Lower leg skin (tissue), 4 donors: ENCODE results near the gene HOXD10. TPM values are rescaled to one million over a fixed set of nuclear protein-coding genes. Genes with fewer than 3 reads are reported as not detected.

Experiments
- DNase-seq, 2 donors: peaks; one replicate each; pipeline ENCODE4 v3.0.0-alpha.2; 2019; ENCODE audit warnings: low spot score in 2 of 2
- H3K4me3 ChIP-seq: fragments of 200-600 bp; sonication (generic); 2 replicates; pipeline ENCODE4 v1.5.1; 2017; ENCODE audit warnings: mild to moderate bottlenecking, low read depth; ENCODE audit not compliant: poor library complexity, severe bottlenecking
- POLR2A ChIP-seq, 2 donors: fragments of 450-650 bp; IDR thresholded peaks; one replicate each; pipeline ENCODE4 v1.6.1; 2016 to 2017; ENCODE audit warnings: antibody characterized with exemption in 2 of 2, mild to moderate bottlenecking in 1 of 2, moderate library complexity in 1 of 2
- WGBS, 2 donors: methylation state at CpG; one replicate each; pipeline ENCODE4 v1.1.5; 2018; 5-methylcytosine and 5-hydroxymethylcytosine counted together
- intact Hi-C: fragments of 100-400 bp; cut with DNase I; formaldehyde crosslinking; loops from one replicate; pipeline ENCODE4 v1.15.0; 2023; ENCODE audit warnings: low total_unique reads
- total RNA-seq, 4 donors: library from RNA; depleted of rRNA; stranded (reverse); fragments of >200 nt; gene quantifications; one replicate each; pipeline ENCODE4 v1.1.0, GENCODE V29; 2016
- TF ChIP-seq, protein P1 (sequence below), 3 donors: fragments of 450-650 bp; IDR thresholded peaks; one replicate each; pipeline ENCODE4 v1.5.1; 2016; ENCODE audit warnings: antibody characterized with exemption in 3 of 3, mild to moderate bottlenecking in 3 of 3, moderate library complexity in 2 of 3

Gene HOXD10
- total RNA-seq, 4 donors from 2014 or later: 0.29 to 3.1 (median 1.4) TPM; not detected in 1

DNA sequence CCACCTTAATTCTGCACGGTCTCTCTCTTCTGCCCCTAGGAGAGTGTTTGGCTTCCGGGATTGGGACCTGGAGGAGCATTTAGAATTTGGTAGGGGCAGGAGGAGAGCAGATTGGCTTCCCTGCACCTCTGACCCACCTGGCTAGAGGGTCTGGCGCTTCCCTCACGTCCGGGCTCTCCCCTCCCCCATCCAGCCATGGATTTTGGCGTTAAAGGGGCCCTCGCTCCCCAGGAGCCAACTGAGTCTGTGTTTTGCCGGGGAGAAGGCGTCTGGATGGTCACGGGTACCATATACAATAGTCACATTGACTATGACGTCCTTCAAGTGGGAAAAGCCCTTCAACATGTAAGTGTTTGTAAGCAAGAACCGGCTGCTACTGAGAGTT lies 47.1 kb downstream of the HOXD10 start:
- WGBS, 2 donors: 39 to 42% methylated on average over 12 of the region's 12 CpGs
- DNase-seq: no peak
- H3K4me3 ChIP-seq: no peak overlapping the region
- no peak for TF ChIP-seq POLR2A (IDR thresholded peaks at IDR 0.05)
- TF ChIP-seq, protein P1, sequence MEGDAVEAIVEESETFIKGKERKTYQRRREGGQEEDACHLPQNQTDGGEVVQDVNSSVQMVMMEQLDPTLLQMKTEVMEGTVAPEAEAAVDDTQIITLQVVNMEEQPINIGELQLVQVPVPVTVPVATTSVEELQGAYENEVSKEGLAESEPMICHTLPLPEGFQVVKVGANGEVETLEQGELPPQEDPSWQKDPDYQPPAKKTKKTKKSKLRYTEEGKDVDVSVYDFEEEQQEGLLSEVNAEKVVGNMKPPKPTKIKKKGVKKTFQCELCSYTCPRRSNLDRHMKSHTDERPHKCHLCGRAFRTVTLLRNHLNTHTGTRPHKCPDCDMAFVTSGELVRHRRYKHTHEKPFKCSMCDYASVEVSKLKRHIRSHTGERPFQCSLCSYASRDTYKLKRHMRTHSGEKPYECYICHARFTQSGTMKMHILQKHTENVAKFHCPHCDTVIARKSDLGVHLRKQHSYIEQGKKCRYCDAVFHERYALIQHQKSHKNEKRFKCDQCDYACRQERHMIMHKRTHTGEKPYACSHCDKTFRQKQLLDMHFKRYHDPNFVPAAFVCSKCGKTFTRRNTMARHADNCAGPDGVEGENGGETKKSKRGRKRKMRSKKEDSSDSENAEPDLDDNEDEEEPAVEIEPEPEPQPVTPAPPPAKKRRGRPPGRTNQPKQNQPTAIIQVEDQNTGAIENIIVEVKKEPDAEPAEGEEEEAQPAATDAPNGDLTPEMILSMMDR (IDR thresholded peaks at IDR 0.05): no peak
- intact Hi-C loops: no loop called here

DNA sequence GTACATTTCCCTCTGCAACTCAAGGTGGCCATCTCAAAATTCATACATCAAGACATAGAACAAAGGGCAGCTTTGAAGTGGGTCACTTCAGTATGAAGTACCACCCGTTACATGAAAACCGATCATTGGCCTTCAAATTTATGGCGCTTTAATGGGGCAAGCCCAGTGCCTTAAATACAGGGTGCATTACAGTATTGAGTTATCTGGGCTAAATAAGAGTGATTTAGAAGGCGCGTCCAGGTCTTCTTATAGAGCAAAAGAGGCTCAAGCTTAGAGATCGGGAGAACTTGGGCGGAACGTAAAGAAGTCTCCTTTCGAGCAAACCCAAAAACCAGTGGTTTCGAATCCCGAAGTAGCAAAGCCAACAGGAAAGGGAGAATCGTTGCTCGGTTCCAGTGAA lies 47.6 kb downstream of the HOXD10 start:
- DNase-seq: no peak
- WGBS, 2 donors: 45 to 58% methylated on average over 13 of the region's 13 CpGs
- intact Hi-C loops: no loop called here
- no peak overlapping the region for H3K4me3 ChIP-seq
- TF ChIP-seq POLR2A (IDR thresholded peaks at IDR 0.05): no peak
- TF ChIP-seq, protein P1 (IDR thresholded peaks at IDR 0.05): no peak

DNA sequence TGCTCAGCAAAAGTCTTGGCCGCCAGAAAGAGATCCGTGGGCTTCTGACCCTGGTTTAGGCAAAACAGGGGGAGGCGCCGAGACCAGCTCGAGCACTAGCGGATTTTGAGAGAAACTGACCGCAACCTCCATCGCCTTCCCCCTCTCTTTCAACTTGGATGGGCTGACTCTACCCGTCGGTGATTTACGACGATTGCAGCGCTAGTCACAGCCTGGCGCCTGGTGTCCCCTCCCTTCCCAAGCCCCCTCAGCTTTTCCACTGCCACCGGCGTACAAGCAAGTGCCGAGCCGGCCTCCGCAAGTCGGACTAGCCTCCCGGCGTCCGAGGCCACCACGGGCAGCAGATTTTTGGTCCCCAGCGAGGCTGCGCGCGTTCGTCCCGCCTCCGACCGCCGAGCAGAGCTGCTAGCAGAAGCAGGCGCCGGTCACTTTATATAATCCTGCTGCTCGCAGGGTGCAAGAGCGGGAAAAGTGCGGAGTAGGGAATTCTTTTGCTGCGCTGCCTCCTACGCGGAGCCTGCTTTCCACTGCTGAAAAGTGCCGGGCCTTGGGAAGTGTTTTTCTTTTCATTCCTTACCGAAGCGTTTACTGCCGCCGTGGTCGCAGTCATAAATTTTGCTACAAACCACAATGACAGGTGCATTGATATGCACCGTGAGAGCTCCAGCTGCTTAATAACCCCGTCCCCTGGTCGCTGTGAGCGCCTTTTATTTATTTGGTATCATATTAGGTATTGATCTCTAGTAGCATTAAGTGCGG lies 48.2 kb downstream of the HOXD10 start:
- DNase-seq: peak in 1 of 2 donors; percentile 59
- intact Hi-C loops: no loop called here
- TF ChIP-seq, protein P1 (IDR thresholded peaks at IDR 0.05): no peak
- TF ChIP-seq POLR2A (IDR thresholded peaks at IDR 0.05): no peak
- H3K4me3 ChIP-seq: no peak overlapping the region
- 41 to 52% methylated on average over 52 of the region's 52 CpGs for WGBS, 2 donors

DNA sequence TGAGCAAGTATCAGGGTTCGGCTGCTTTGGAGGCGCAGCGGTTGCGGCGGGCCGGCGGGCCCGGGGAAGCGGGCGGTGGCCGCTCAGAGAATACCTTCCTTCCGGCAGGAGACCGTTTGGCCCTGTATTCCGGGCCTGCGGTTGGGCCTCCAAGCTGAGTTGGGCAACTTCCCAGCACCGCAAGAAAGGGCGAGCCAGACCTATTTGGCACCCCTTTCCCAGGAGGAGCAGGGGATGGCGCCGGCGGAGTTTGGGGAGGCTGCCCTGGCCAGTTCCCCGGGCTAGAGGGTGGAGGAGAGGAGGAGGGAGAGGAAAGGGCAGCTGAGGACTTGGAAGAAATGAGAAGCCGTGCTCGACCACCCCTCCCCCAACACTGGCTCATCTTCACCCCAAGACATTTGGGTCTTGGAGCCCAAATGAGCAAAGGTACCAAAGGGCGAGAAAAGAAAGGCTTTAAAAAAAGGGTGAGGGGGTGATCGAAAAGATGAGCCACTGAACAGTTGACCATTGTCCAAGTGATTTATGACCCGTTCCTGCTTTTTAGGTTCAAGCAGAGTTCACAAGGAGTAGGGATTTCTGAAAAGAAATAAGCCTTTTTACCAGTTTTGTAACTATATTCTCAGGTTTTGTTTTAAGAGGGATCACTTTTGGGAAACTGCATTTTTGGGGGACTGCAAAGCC lies 48.9 kb downstream of the HOXD10 start:
- TF ChIP-seq POLR2A (IDR thresholded peaks at IDR 0.05): no peak
- TF ChIP-seq, protein P1 (IDR thresholded peaks at IDR 0.05): no peak
- intact Hi-C loops: no loop called here
- WGBS, 2 donors: 45 to 55% methylated on average over 26 of the region's 26 CpGs
- DNase-seq: peak in 1 of 2 donors; percentile 75
- no peak overlapping the region for H3K4me3 ChIP-seq

DNA sequence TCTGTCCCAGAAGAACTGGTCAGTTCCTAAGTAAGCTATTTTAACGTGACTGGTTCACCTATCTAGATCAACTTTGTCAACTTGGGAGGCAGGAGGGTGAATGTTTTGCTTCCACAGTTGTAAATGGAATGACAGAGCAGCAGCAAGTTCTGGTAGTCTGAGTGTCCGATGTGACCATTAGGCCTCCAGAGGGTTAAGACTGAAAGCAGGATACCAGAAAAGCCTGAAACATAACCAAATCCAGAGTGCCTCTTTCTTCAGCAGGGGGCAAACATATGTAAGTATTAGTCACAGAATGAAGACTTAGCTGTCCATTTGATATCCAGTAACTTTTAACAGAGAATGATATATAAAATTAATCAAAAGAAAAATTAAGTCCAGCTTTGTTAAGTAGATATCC lies 49.7 kb downstream of the HOXD10 start:
- no peak overlapping the region for H3K4me3 ChIP-seq
- no peak for DNase-seq
- WGBS, 2 donors: 45 to 58% methylated on average over 2 of the region's 2 CpGs
- TF ChIP-seq POLR2A (IDR thresholded peaks at IDR 0.05): no peak
- TF ChIP-seq, protein P1 (IDR thresholded peaks at IDR 0.05): no peak
- intact Hi-C loops: no loop called here
